ENCODE data around the gene LAMP5. TPM values are rescaled to one million over a fixed set of nuclear protein-coding genes. Genes with fewer than 3 reads are reported as not detected.
A peak's percentile ranks its signal among the peaks of the same experiment; 100 is the strongest.

Gene LAMP5
- total RNA-seq, 6 experiments from 2014 or later, result 0.10 TPM; not detected in 5

GRCh38 chr20:9506964-9507369 is 7.4 kb upstream of the LAMP5 start:
- H3K27me3 ChIP-seq, result peaks cover 5 to 22% of the 10 kb centered on the region in 2 donors
- no peak for TF ChIP-seq POLR2A (IDR thresholded peaks at IDR 0.05)
- TF ChIP-seq, protein P1, sequence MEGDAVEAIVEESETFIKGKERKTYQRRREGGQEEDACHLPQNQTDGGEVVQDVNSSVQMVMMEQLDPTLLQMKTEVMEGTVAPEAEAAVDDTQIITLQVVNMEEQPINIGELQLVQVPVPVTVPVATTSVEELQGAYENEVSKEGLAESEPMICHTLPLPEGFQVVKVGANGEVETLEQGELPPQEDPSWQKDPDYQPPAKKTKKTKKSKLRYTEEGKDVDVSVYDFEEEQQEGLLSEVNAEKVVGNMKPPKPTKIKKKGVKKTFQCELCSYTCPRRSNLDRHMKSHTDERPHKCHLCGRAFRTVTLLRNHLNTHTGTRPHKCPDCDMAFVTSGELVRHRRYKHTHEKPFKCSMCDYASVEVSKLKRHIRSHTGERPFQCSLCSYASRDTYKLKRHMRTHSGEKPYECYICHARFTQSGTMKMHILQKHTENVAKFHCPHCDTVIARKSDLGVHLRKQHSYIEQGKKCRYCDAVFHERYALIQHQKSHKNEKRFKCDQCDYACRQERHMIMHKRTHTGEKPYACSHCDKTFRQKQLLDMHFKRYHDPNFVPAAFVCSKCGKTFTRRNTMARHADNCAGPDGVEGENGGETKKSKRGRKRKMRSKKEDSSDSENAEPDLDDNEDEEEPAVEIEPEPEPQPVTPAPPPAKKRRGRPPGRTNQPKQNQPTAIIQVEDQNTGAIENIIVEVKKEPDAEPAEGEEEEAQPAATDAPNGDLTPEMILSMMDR (IDR thresholded peaks at IDR 0.05), result no peak
- no peak overlapping the region for H3K4me3 ChIP-seq
- H3K36me3 ChIP-seq, result no peaks in the 10 kb centered on the region
- H3K9me3 ChIP-seq, result no peaks in the 10 kb centered on the region
- ATAC-seq (peak in 1 of 4 donors; percentile 13), DNase-seq (no peak)
- H3K27ac ChIP-seq, result no peak overlapping the region
- intact Hi-C loops (cut with DNase I), result no loop called here
- 2% methylated on average over 30 of the region's 31 CpGs for WGBS (ENCODE audit: insufficient coverage, low coverage, low lambda C conversion rate, missing lambda C conversion rate)
- no peaks in the 10 kb centered on the region for H3K4me1 ChIP-seq

GRCh38 chr20:9507544-9508239 is 6.7 kb upstream of the LAMP5 start:
- no peak overlapping the region for H3K4me3 ChIP-seq
- TF ChIP-seq, protein P1 (IDR thresholded peaks at IDR 0.05), result no peak
- no peak for TF ChIP-seq POLR2A (IDR thresholded peaks at IDR 0.05)
- ATAC-seq (peak in 1 of 4 donors; percentile 22), DNase-seq (no peak)
- no peaks in the 10 kb centered on the region for H3K9me3 ChIP-seq
- peaks cover 6 to 22% of the 10 kb centered on the region in 2 donors for H3K27me3 ChIP-seq
- no peak overlapping the region for H3K27ac ChIP-seq
- no peaks in the 10 kb centered on the region for H3K36me3 ChIP-seq
- H3K4me1 ChIP-seq, result no peaks in the 10 kb centered on the region
- intact Hi-C loops (cut with DNase I), result no loop called here
- WGBS (ENCODE audit: insufficient coverage, low coverage, low lambda C conversion rate, missing lambda C conversion rate), result 0% methylated on average over 3 of the region's 37 CpGs

GRCh38 chr20:9508240-9508661 is 6.1 kb upstream of the LAMP5 start:
- TF ChIP-seq, protein P1 (IDR thresholded peaks at IDR 0.05), result no peak
- no peak for TF ChIP-seq POLR2A (IDR thresholded peaks at IDR 0.05)
- intact Hi-C loops (cut with DNase I), result no loop called here
- H3K27me3 ChIP-seq, result peaks cover 6 to 22% of the 10 kb centered on the region in 2 donors
- H3K27ac ChIP-seq, result no peak overlapping the region
- no peaks in the 10 kb centered on the region for H3K36me3 ChIP-seq
- no peak for ATAC-seq
- 0% methylated on average over 20 of the region's 23 CpGs for WGBS (ENCODE audit: insufficient coverage, low coverage, low lambda C conversion rate, missing lambda C conversion rate)
- no peaks in the 10 kb centered on the region for H3K9me3 ChIP-seq
- H3K4me3 ChIP-seq, result no peak overlapping the region
- no peak for DNase-seq
- no peaks in the 10 kb centered on the region for H3K4me1 ChIP-seq

DNA sequence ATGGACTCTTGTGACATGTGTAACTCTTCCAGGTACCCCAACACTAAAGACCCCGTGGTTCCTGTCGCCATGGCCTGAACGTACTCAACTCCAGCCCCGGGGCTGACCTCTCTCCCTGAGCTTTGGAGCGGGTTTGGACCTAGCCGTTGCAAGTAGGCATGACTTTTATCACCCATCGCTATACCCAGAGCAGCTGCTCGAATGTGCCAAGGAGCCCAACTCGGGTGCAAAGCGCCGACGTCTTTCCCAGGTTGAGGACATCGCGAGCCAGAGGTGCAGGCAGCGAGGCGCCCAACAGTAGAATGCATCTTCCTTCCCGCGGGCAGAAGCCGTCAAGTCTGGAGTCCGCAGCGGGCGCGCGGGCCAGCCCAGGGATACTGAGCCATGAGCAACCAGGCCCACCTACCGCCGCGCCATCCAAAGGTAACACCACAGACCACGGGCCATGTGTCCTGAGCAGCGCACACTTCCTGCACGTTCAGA is 5.7 kb upstream of the LAMP5 start:
- TF ChIP-seq, protein P1 (IDR thresholded peaks at IDR 0.05), result no peak
- no peak for TF ChIP-seq POLR2A (IDR thresholded peaks at IDR 0.05)
- intact Hi-C loops (cut with DNase I), result no loop called here
- Histone ChIP-seq H3K27me3 (peaks cover 6 to 22% of the 10 kb centered on the region in 2 donors), H3K4me1 (no peaks in the 10 kb centered on the region), H3K36me3 (no peaks in the 10 kb centered on the region), H3K4me3 (no peak overlapping the region), H3K27ac (no peak overlapping the region), H3K9me3 (no peaks in the 10 kb centered on the region)
- WGBS (ENCODE audit: insufficient coverage, low coverage, low lambda C conversion rate, missing lambda C conversion rate), result 0% methylated on average over 3 of the region's 30 CpGs
- DNase-seq (no peak), ATAC-seq (no peak)
